HG03045 (cell line): ENCODE measurements around the gene TCF3.
"Not testable (repeated sequence)": the region's sequence is repeated elsewhere in the genome, so short reads cannot be mapped to it uniquely, and the experiment has no call there.

Experiments
- ATAC-seq: cut with Tn5 transposase; IDR thresholded peaks from one replicate; pipeline ENCODE4 v1.9.1; 2021; ENCODE audit warnings: mild to moderate bottlenecking, moderate library complexity; ENCODE audit not compliant: unreplicated experiment

TCF3 gene

DNA sequence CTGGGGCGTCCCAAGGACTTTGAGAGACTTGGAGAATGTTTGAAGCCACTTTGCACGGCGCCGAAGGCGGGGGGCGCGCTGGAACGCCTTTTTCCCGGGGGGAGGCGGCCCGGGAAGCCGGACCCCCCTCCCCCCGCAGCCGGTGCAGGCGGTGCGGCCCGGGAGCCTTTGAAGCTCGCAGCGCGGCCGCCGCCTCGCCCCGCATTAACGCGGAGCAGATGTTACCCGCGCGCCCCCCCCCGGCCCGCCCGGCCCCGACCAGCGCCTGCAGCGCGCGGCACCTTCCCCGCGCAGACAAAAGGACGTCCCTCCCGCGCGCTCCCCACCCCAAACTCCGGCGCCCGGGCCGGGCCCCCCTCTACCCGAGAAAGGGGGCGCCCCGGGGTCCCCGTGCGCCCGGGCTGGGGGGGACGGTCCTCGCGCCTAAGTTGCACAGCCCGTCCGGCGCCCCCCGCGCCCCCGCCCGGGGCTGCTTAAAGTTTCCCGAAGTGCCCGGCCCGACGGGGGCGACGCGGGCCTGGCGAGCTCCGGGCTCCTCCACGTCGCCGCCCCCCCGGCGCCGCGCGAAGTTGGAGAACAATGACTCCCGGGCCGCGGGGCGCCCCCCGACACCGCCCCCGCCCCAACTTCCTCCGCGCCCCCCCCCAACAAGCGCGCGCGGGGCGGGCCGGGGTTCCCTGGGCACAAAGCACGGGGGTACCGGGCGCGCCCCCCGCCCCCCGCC, 685 bp downstream of the TCF3 start:
- ATAC-seq: no peak

DNA sequence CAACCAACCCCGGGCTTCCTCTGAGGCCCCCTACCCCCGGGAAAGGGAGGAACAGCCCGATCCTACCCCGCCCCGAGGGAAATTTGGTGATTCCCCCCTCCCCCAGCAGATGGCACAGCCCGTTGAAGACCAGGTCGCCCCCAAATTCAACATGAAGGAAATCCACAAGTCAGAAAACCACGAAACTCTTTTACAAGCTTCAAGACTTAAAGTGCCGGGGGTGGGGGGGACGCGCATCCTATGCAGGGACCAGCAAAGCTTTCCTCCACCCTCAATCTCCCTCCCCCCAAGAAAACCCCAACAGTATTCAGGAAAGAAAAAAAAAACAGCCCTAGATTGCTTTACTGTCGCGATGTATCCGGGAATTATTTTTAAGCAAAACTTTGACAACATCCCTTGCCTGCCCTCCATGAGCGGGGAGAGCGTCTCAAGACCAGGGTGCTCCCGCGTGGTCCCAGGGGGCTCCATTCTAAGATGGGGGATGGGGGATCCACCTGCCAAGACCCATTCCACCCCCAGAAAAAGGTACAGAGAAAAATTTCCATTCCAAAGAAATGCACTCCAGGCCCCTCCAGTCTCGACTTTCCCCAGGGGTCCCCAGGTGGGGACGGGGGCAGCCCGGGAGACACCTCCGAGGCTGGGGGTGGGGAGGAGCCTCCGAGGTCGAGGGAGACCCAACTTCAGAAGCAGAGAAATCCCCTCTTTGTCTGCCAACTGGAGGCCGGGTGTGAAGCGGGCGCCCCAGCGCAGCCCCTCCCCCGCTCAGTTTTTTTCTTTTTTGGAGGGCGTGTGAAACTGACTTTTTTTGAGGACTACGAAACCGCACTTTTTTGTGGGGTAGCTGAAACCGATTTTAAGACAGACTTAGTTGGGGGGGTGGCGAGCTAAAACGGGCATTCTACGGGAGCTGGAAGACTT, 1.5 kb downstream of the TCF3 start:
- ATAC-seq: no peak

DNA sequence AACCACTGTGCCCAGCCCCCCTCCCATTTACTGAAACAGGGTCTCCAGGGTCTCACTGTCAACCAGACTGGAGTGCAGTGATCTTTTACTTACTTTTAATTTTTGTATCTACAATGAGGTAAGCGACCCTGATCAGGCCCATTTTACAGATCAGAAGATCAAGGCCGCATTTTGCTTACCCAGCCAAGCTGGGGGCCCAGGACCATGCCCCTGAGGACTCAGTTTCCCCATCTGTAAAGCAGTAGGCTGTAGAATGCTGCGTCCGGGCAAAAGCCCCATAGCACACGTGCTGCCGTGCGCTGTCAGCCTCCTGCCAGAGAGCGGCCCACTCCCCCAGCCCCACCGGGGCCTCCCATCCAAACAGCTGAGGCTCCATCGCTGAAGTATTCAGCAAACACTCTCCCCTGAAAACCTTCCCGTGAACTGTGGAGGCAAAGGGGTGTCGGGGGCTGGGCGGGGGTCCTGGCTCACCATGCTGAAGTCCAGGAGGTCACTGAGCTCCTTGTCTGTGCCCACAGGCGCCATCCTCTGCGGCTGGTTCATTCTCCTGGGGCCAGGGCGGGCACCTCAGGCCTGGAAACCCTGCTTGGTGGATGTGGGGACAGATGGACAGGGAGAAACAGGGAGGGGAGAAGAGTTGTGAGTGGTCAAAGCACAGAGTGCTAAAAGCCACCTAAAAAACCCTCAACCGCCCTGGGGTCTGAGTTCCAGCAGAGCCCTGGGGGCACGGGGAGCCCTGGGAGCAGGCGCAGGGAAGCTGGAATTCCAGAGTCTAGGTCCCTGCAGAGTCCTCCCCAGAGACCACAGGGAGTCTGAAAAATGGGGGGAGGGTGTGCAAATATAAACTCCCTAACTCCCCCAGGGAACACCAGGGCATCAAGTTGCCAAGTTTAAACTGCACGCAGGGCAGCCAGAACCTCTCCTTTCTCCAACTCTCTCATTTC, 2.4 kb downstream of the TCF3 start:
- no peak for ATAC-seq

DNA sequence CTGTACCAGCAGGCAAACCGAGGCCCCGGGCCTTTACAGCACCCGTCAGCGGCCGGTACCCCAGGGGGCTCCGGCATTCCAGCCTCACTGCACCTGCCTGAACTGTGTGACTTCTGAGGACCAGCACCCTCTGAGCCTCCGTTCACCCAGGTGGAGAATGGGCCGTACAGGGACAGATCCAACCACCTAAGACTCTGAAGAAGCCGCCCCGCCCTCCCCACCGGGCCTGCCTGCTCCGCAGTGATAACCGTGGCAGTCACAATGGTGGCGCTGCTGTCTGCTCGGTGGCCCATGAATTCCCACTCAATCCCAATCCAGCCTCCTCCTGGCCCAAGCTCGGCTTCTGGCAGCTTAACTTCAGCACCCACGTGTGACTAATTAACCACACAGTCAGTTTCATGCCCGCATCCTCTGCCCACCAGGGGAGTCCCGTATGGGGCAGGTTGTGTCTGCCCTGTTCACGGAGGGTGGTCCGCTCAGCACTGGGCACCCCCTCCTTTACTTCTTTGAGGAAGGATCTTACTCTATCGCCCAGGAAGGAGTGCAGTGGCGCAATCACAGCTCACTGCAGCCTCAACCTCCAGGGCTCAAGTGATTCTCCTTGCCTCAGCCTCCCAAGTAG, 3.4 kb downstream of the TCF3 start:
- no peak for ATAC-seq

DNA sequence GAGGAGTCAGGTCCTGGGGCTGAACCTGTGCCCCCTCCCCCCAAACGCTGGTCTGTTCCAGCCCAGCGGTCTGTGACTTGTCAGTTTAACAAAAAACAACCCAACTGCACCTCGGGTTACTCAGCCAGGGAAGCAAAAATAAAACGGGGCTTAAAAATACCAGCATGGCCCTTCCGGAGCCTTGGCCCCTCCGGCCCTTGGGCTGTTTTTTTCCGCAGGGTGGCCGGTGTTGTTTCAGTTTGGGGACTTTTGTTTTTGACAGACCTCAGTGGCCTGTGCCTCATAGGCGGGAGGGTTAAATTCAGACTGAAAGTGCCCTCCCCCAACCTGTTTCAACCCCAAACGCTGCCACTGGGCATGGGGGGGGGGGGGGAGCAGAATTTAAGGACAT, 4.0 kb downstream of the TCF3 start:
- ATAC-seq: no peak

DNA sequence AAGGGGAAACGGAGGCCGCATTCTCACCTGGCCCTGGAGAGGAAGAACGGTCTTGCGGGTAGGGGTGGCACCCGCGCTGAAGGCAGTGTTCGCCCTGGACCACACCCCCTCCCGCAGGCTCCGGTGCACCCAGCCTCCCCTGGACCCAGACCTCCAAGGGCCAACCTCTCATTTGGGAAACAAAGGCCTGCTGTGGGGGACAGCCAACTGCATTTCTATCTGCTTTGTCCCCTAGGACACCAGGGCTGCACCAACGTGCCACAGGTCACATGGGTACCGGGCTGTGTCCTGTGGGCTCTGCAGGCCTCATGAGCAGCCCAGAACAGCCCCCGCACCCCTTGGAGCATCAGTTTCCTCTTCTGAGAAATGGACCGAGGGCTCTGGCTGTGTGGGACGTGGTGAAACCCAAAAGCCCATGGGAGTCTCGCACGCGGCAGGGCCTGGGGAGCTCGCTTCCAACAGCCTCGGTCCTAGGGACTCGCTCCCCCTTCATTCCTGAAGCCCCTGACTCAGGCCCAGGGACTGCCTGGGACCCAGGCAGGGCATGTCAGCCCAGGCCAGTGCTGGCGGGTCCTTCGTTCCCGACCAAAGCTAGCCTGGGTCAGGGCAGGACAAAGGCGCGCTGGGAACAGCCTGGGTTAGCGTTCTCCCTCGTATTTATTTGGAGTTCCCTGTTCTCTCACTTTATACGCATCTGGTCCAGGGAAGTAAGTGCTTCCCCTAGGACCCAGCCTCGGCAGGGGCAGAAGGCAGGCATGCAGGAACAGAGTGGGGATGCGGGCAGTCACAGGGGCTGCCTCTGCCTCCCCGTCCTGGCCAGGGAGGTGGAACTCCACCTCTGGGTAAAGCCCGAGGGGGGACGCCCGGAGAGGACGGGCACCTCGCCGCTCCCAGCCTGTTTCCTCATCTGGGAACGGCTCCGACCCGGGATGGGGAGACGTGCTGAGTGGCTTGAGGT, 4.6 kb downstream of the TCF3 start:
- ATAC-seq: no peak

DNA sequence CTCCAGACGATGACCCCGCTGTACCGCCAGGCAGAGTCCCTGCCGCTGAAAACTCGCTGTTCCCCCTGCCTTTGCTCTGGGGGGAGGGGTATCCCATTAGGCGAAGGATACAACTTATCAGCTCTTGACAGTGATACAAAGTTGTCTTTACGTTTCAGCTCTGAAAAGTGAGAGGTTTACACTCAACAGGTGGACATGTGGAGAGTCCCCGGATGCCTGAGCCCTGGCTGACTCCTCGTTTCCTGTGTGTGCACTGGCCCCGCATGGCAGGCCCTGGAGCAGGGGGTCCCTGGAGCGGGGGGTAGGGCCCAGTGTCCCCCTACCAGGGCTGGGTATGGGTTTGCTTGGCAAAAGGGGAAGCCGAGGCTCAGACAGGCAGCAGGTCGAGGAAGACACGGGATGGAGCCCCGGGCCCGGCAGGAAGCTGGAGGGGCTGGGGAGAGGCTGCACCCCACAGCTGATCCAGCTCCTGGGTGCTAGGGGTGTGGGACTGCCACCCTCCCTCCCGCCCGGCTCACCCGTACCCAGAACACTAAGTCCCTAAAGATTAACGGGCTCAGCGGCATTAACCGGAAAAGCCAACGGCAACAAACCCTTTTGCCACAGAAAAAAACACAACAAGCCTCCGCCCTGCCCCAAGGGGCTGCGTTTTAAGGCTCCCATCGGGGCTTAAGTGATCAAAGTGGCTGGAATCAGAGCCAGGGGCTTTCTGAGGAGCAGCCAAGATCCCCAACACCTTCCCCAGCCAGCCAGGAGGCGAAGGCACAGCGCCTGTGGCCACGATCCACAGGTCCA, 5.6 kb downstream of the TCF3 start:
- ATAC-seq: no peak

DNA sequence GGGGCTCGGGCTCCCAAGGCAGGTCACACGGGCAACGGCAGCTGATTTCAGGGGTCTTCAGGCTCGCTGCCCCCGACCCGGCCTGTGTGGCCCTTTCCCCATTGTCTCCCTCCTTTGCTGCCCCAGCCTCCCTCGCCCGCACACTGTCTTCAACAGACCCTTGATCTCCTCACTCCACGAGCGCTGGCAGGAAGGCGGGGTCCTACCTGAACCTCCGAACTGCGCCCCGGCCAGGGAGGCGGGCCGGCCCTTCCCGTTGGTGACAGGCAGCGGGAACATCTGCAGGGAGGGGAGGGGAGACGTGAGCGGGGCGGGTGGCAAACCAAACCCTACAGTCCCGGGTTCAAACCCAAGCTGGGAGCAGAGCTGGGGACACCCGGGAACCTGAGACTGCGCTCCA, 6.3 kb downstream of the TCF3 start:
- no peak for ATAC-seq

DNA sequence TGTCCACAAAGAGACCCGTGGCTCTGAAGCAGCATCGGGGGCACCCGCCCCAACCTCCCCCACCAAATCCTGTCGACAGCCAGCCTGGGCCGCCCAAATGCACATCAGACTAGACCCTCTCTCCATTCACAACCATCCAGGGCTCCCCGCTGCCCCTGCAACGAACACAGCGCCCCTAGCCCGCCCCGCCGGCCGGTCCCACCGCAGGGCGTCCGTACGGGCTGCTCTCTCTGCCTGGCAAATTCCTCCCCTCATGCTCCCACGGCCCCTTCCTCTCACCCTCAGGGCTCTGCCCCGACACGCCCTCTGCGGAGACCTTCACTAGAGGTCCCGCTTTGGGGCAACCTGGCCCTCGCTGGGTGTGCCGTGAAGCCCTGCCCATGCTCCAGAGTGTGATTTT, 7.1 kb downstream of the TCF3 start:
- no peak for ATAC-seq

DNA sequence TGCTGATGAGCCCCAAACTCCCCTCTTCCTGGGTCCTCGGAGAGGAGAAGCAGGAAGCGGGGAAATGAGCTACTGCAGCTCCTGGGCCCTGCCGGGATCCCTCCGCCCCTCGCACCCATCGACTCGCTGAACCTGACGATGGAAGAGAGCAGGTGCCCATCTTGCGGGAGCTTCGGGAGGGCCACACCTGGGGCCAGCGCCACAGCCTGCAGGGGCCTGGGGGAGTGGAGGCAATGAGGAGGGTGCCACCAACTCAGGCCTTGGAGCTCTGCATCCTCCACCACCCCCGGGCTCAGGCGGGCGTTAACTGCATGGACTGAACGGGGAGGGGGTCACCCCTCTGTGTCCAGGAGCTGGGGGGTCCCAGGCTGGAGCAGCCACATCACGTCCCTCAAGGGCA, 8.3 kb downstream of the TCF3 start:
- ATAC-seq: no peak

DNA sequence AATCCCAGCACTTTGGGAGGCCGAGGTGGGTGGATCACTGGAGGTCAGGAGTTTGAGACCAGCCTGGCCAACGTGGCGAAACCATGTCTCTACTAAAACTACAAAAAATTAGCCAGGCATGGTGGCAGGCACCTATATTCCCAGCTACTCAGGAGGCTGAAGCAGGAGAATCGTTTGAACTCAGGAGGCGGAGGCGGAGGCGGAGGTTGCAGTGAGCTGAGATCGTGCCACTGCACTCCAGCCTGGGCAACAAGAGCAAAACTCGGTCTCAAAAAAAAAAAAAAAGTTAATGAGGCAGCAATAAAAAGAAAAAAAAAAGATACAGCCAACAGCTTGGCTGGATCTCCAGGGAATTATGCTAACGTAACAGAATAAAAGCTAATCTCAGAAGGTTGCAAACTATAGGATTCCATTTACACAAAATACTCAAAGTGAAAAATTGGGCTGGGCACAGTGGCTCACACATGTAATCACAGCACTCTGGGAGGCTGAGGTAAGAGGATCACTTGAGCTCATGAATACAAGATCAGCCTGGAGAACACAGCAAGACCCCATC, 11.4 kb downstream of the TCF3 start:
- ATAC-seq: not testable (repeated sequence)

DNA sequence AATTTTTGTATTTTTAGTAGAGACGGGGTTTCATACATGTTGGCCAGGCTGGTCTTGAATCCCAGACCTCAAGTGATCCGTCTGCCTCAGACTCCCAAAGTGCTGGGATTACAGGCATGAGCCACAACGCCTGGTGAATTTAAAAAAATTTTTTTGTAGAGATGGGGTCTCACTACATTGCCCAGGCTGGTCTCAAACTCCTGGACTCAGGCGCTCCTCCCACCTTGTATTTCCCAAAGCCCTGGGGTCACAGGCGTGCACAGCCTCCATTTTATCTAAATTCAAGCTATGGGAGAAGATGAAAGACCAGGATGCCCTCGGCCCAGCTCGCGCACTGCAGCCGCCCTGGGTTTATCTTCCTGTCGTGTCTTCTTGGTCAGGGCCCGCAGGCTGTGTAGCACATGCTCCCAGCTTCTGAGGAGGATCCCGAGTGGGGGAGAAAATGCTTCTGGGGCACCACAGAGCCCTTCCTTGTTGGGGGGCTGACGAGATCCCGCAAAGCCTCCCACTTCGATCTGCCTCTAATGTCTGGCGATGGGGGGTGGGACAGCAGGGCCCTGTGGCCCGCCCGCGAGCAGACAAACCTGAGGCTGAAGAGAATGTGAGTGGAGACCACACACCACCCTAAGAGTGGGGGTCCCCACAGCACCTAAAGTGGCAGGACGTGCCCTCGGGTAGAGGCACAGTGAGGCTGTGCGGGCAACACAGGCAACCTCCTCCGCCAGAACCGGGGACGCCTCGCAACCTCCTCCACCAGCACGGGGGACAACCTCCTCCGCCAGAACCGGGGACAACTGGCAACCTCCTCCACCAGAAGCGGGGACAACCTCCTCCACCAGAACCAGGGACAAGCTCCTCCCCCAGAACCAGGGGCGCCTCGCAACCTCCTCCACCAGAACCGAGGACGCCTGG, 15.8 kb downstream of the TCF3 start:
- no peak for ATAC-seq

DNA sequence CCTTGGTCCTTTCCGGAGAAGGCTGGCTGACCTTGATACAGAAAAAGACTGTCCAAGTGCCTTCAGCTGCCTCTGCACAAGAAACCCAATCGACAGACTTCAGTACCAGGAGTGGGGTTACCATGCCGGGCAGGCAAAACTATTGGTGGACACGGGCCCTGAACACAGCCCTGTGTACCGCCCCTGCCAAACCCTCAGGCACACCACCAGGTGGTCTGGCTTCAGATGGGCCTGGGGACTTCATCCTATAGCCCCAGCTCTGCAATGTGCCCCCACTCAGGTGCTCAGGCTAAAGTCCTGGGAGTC, 17.5 kb downstream of the TCF3 start:
- no peak for ATAC-seq

DNA sequence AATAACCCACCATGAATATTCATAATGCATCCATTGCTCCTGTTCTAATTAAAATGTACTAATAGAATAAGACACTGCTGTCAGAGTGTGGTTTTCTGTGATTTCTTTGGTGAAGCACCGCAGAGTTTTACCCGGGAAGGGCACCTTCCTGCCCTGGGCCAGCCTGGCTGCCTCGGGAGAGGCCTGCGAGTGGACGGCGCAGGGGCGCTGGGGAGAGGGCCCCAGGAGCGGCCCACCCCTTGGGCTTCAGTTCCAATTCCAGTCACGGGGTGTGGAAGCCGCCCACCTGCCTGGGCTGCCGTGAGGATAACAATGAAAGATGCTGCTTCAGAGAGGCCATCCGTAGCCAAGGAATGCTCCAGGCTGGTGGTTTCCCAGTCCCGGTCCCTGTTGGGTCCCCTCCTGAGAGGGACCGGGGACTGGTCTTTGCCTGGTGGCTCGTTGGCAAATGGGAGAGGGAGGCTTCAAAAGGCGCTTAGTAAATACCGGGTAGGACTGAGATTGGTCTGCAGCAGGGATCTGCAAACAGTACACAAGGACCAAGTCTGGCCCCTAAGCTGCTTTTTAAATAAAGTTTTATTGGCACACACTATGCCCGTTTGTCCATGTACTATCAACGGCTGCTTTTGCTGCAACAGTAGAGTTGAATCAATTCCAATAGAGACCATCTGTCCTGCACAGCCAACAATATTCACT, 18.0 kb downstream of the TCF3 start:
- ATAC-seq: no peak

DNA sequence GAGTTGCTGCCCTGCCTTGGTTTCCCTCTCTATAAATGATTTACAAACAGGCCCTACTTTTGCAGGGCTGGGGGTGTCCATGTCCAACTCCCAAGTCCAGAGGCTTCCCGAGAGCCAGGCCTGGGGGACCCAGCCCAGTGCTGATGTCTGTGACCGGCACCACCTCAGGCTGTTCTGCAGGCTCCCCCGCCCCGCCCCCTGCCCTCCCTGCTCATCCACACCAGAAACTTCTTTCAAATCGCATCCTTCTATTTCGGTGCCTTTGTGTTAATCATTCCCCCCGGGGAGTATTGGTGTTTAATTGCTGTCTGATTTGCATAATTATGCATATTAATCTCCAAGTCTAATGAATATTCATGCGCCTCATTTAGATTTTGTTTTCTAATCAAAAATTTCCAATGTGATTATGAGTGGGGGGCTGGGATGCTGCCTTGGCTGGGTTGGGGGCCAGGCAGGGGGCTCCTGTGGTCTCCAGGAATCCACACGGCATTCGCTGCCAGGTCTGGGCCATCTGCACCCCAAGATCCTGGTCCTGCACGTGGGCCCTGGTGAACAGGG, 19.1 kb downstream of the TCF3 start:
- no peak for ATAC-seq

DNA sequence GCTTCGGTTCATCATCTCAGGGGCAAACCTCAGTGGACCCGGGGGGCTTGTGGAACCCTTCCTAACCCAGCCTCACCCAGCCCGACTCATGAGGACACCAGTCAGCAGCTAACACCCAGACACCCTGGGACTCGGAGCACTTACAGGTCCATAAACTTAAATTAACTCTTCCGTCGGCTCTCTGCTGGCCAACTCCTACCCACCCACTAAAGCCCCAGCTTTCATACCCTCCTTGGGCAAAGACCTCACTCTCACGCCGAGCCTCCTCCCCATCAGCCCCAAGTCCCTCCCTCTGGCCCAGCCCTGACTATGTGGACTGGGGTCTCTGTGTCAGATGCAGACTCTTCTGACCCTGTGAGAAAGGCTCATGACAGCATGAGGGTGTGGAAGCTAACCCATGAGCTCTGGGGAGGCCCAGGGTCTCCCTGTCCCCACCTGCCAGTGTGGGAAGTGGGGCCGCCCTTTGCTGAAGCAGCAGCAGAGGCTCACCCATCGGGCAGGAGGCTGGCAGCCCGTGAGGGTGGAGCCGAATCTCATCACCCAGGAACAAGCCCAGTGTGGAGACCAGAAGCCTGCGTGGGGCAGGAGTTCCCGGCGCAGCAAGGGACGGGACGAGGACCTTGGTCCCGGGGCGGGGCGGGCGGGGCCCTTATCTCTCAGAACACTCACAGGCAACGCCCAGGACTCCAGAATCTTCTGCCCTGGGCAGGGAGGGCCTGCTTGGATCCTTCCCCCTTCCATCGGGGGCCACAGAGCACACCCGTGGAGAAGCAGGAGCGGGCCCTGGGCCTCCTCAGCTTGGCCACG, 19.8 kb downstream of the TCF3 start:
- no peak for ATAC-seq
